NCI-H2107 (cell line): Measurements from ENCODE around the gene FKBP15.
A peak's percentile ranks its signal among the peaks of the same experiment; 100 is the strongest.
"Not testable (repeated sequence)": the region's sequence is repeated elsewhere in the genome, so short reads cannot be mapped to it uniquely, and the experiment has no call there.

ENCODE experiments used
- DNase-seq: peaks from one replicate; lab custom pipeline; 2025; lab: John Stamatoyannopoulos, UW

Gene FKBP15, protein sequence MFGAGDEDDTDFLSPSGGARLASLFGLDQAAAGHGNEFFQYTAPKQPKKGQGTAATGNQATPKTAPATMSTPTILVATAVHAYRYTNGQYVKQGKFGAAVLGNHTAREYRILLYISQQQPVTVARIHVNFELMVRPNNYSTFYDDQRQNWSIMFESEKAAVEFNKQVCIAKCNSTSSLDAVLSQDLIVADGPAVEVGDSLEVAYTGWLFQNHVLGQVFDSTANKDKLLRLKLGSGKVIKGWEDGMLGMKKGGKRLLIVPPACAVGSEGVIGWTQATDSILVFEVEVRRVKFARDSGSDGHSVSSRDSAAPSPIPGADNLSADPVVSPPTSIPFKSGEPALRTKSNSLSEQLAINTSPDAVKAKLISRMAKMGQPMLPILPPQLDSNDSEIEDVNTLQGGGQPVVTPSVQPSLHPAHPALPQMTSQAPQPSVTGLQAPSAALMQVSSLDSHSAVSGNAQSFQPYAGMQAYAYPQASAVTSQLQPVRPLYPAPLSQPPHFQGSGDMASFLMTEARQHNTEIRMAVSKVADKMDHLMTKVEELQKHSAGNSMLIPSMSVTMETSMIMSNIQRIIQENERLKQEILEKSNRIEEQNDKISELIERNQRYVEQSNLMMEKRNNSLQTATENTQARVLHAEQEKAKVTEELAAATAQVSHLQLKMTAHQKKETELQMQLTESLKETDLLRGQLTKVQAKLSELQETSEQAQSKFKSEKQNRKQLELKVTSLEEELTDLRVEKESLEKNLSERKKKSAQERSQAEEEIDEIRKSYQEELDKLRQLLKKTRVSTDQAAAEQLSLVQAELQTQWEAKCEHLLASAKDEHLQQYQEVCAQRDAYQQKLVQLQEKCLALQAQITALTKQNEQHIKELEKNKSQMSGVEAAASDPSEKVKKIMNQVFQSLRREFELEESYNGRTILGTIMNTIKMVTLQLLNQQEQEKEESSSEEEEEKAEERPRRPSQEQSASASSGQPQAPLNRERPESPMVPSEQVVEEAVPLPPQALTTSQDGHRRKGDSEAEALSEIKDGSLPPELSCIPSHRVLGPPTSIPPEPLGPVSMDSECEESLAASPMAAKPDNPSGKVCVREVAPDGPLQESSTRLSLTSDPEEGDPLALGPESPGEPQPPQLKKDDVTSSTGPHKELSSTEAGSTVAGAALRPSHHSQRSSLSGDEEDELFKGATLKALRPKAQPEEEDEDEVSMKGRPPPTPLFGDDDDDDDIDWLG

GRCh38 chr9:113221003-113221799 lies at the start of gene FKBP15, which contains the start of gene SLC31A1:
TSS of gene FKBP15 (minus strand) at chr9:113221277. CDS start at chr9:113221243, 34 bp downstream.
TSS of gene SLC31A1 (plus strand) at chr9:113221544. CDS start at chr9:113256149, 34,605 bp downstream.
- DNase-seq = peak; percentile 91

DNA sequence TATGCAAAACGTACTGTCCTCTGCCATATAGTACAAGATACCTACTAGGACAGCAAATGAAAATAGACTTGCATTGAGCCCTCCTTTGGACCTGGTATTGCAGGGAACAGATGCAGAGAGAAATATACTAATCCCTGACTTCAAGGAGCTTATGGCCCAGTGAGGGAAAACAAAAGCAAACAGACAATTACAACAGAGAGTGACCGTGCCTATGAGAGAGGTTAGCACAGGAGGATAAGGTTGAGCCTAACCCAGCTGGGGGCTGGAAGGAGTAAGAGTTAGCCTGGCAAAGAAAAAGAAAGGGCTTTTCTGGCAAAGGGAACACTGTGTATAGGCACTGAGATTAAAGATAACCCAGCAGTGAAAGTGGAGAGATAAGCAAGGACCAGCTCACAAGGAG lies 48.8 kb upstream of the FKBP15 start:
- DNase-seq = no peak

DNA sequence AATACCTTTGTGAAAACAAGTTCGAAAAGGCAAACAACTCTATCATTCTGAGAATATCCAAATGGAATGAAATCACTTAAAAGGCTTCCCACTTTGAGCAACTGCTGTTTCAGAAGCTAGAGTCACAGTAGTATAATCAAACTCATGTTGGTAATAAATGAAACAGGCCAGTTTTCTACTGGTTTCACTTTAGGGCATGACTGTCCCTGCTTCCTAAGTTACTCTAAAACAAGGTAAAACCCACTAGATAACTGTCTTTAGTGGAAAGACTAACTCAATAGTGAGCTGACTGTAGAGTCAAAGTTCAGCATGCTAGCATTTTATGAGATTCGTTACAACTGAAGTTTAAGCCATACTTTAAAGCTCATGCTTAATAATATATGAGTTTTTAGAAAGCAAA lies 48.3 kb upstream of the FKBP15 start:
- DNase-seq = no peak

DNA sequence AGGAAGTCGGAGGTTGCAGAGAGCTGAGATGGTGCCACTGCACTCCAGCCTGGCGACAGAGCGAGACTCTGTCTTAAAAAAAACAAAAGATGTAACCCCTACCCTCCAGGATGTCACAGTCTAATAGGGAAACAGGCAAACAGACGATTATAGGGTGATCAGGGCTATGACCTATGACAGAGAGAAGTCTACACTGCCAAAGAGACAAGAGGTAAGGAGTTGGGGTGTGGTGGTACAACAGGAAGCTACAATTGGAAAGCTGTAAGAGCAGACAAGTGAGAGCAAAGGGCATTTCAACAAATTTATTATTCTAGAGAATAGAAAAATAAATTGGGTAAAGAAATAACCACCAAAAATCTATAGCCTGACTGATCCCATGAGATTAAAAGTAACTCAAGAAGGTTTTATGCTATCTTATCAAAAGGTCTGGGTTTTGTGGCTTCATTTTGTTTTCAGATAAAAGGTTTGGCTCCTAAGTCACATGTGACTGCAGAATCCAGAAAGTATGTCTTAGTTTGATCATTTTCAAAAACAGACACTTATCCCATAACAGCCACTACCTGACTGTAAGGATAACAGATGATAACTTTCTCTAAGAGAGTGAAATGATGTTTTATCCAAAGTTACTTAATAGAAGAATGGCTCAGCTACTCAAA lies 47.0 kb upstream of the FKBP15 start:
- no peak for DNase-seq

DNA sequence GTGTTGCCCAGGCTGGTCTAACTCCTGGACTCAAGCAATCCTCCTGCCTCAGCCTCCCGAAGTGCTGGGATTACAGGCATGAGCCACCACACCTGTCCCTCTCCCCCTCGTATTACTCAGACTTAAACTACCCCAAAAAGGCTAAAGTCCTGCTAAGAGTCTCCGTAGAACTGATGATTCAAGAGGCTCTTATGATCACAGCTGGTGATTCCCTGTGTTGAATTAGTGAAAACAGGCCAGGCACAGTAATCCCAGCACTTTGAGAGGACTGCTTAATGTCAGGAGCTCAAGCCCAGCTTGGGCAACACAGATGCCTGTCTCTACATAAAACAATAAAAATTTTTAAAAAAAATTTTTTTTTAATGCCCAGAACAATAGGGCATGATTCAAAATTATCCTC lies 45.1 kb upstream of the FKBP15 start:
- no peak for DNase-seq

- DNase-seq = no peak
Measured at GRCh38 chr9:113261917-113262671, 41.0 kb upstream of the FKBP15 start.

- no peak for DNase-seq
Measured at GRCh38 chr9:113258282-113258681, 37.2 kb upstream of the FKBP15 start.

GRCh38 chr9:113257863-113258262 lies 36.8 kb upstream of the FKBP15 start:
- no peak for DNase-seq

DNA sequence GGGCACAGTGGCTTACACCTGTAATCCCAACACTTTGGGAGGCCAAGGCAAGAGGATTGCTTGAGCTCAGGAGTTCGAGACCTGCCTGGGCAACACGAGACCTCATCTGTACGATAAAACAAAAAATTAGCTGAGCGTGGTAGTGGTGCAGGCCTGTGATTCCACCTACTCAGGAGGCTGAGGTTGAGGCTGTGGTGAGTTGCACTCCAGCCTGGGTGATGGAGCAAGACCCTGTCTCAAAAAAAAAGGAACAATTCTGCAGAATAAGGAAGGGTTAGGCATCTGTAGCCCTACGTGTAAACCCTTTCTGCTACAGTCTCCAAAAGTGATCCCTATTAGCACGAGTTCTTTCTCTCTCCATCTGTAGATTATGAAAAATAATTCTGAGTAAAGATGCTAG lies 34.4 kb upstream of the FKBP15 start:
- no peak for DNase-seq

DNA sequence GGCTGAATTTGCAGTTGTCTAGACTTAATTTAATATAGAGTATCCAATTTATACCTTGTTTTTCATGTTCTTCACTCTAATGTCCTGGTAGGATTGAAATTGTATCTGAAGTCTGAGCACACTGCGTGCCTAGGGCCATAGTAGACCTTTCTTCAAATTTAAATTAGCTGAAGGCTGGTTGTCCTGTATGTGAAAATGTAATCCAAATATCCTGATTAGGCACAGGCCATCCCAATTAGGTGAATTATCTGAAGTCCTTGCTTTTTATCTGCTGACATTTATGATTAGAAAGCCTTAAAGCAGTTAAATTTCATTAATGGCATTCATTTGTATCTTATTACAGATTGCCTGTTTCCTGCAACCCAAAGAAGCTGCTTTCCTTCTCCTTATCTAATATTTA lies 33.9 kb upstream of the FKBP15 start:
- no peak for DNase-seq

GRCh38 chr9:113250807-113251206 lies 29.7 kb upstream of the FKBP15 start:
- no peak for DNase-seq

DNA sequence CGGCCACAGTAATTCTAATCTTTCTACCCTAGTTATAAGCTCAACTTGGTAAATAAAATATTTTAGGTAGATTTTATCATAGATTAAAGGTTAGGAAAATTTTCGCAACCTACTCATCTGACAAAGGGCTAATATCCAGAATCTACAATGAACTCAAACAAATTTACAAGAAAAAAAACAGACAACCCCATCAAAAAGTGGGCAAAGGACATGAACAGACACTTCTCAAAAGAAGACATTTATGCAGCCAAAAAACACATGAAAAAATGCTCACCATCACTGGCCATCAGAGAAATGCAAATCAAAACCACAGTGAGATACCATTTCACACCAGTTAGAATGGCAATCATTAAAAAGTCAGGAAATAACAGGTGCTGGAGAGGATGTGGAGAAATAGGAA lies 28.6 kb upstream of the FKBP15 start:
- DNase-seq = not testable (repeated sequence)

DNA sequence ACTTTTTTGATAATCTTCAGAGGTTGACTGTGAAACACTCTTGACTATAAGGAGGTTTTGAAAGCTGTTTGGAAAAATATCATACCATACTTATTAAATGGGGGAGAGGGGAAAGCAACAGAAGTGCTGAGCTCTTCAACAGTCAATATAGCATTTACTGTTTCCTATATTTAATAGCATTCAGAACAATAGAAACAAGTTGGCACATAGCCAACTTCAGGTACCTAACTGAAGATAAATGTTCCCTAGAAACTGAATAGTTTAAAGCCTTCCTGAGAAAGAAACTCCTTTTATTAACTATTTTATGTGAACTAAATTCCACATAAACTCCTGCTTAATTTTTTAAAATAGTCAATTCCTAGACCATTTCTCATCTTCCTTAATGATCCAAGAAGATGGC lies 26.6 kb upstream of the FKBP15 start:
- no peak for DNase-seq

DNA sequence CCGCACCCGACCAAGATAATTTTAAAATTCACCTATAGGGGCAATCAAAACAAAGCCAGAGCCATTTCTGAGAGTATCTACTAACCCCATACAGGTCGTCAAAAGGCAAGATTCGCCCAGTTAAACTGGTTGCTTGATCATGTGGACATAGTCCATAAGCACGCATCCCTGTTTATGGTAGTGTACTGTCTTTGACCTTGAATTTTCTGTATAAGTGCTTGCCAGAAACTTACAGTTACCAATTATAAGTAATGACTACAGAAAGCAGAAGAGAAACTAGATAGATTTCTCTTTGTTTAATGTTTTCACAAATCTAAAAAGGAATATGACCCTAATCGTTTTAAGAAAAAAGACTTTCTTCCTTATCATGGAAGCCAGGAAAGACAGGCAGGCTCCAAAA lies 25.9 kb upstream of the FKBP15 start:
- no peak for DNase-seq

DNA sequence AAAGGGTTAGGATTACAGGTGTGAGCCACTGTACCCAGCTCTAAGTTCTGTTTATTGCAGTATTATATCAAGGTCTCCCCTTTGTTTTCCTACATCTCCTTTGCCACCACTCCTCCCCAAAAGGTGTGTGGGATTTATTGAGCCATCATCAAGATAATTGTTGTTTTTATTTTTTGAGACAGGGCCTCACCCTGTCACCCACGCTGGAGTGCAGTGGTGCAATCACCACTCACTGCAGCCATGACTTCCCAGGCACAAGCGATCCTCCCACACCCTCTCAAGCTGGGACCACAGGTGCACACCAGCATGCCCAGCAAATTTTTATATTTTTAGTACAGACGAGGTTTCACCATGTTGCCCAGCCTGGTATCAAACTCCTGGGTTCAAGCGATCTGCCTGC lies 24.8 kb upstream of the FKBP15 start:
- DNase-seq = no peak

DNA sequence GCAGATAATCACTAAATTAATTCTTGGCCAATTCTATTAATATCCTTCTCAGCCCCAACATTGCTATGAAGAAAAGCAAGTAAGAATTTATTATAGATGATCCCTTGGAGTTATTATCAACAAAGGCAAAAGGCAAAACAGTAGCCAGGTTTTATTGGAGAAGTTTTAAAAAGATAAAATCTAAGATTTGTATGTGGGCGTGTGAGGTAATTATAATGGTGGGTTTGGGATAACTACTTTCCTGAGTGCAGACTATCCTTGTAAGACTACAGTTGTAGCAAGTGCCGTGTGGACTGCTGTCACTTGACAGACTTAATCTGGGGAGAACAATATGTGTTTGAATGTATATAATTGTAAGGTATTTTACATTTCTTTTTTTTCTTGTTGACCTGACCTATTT lies 23.5 kb upstream of the FKBP15 start:
- no peak for DNase-seq

DNA sequence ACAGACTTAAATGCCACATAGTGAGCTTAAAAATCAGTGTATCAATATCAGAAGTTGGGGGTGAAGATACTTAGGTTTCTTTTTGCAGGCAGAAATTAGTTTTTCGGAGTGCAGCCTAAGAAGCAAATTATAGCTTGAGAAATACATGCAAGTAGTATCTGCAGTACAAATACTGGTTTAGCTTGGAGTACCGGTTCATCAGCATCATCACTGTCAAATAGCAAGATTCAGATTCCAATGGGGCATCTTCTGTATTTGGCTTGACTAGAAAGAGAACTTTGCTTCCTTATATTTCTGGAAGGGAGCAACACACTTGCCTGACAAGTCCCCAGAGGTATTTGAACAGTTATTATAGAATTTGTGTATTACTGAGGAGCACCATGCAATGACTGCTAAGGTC lies 20.1 kb upstream of the FKBP15 start:
- no peak for DNase-seq

DNA sequence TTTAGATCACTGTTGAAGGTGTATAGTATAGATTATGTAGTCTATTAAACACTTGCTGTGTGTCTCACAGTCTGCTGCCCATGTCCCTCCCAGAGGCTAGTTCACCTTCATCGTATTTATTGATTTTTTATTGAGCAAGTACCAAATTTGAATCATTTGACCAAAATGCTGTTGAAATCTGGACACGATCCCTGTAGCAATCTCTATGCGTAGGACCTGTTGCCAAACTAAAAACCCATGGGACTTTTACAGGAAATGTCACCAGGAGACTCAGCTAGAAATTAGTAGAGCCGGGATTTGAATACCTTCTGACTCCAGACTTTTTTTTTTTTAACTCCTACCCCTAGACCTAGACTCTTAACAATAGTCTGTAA lies 17.8 kb upstream of the FKBP15 start:
- no peak for DNase-seq

GRCh38 chr9:113238202-113238858 lies 17.3 kb upstream of the FKBP15 start:
- DNase-seq = no peak

DNA sequence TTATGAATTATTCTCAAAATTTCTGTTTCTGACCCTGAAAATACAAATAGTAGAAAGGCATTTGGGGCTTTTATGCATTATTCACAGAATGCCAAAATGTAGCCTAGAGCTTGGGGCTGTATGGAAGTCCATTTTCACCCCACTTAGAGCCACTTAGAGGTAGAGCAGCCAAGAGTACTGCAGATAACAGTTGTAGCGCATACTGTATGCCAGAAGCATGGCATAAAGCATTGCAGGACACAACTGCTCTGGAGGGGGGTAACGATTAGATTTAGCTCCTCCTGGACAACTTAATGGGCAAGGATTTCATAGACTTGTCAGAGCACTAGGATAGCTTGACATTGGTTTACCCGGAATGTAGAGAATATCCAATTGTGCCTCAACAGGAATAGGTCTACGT lies 15.9 kb upstream of the FKBP15 start:
- no peak for DNase-seq
